ENCODE data around the gene TUBA1B.
"Not testable (repeated sequence)": the region's sequence is repeated elsewhere in the genome, so short reads cannot be mapped to it uniquely, and the experiment has no call there.

The TUBA1B gene

DNA sequence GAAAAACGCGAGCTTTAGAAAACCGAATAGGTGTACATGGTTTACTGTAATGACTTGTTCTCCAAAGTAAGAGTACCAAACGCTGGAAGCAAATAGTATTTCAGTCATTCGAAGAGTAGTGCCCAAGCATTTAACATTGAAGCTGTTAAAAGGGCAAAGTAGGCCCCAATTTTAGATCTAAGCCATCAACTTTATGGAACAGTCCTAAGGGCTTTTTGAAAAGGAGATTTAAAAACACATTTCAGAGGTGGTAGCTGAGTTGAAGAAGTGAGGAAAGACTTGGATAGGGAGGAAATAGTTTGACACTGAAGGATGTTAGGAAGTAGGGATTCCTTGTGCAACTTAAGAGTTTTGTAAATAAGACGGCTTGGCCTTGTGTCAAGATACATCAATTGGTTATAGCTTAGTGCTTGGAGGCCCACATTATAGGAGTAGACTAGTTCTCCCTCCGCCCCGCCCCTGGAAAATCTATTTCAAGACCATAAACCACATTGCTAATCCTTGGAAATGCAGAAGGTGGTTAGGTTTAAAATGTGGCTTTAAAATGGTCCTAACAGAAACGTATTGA is 783 bp upstream of the TUBA1B start:
- ATAC-seq, result peak; percentile 2; the same call in 1 of the 3 replicates
- TF ChIP-seq, protein P1, sequence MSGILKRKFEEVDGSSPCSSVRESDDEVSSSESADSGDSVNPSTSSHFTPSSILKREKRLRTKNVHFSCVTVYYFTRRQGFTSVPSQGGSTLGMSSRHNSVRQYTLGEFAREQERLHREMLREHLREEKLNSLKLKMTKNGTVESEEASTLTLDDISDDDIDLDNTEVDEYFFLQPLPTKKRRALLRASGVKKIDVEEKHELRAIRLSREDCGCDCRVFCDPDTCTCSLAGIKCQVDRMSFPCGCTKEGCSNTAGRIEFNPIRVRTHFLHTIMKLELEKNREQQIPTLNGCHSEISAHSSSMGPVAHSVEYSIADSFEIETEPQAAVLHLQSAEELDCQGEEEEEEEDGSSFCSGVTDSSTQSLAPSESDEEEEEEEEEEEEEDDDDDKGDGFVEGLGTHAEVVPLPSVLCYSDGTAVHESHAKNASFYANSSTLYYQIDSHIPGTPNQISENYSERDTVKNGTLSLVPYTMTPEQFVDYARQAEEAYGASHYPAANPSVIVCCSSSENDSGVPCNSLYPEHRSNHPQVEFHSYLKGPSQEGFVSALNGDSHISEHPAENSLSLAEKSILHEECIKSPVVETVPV (CRISPR knock-in tag; IDR thresholded peaks at IDR 0.05), result no peak
- TF ChIP-seq RARB (CRISPR knock-in tag; IDR thresholded peaks at IDR 0.05) (no peak), ZNF565 (CRISPR knock-in tag; conservative IDR thresholded peaks at IDR 0.05; ENCODE audit: low read depth) (no peak), BACH2 (CRISPR knock-in tag; IDR thresholded peaks at IDR 0.05; ENCODE audit: borderline replicate concordance) (no peak), ZNF8 (CRISPR knock-in tag; IDR thresholded peaks at IDR 0.05) (no peak), SNAI2 (CRISPR knock-in tag; IDR thresholded peaks at IDR 0.05) (no peak)
- TF ChIP-seq, protein P2, sequence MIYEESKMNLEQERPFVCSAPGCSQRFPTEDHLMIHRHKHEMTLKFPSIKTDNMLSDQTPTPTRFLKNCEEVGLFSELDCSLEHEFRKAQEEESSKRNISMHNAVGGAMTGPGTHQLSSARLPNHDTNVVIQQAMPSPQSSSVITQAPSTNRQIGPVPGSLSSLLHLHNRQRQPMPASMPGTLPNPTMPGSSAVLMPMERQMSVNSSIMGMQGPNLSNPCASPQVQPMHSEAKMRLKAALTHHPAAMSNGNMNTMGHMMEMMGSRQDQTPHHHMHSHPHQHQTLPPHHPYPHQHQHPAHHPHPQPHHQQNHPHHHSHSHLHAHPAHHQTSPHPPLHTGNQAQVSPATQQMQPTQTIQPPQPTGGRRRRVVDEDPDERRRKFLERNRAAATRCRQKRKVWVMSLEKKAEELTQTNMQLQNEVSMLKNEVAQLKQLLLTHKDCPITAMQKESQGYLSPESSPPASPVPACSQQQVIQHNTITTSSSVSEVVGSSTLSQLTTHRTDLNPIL (CRISPR knock-in tag; IDR thresholded peaks at IDR 0.05; ENCODE audit: low read depth), result no peak

DNA sequence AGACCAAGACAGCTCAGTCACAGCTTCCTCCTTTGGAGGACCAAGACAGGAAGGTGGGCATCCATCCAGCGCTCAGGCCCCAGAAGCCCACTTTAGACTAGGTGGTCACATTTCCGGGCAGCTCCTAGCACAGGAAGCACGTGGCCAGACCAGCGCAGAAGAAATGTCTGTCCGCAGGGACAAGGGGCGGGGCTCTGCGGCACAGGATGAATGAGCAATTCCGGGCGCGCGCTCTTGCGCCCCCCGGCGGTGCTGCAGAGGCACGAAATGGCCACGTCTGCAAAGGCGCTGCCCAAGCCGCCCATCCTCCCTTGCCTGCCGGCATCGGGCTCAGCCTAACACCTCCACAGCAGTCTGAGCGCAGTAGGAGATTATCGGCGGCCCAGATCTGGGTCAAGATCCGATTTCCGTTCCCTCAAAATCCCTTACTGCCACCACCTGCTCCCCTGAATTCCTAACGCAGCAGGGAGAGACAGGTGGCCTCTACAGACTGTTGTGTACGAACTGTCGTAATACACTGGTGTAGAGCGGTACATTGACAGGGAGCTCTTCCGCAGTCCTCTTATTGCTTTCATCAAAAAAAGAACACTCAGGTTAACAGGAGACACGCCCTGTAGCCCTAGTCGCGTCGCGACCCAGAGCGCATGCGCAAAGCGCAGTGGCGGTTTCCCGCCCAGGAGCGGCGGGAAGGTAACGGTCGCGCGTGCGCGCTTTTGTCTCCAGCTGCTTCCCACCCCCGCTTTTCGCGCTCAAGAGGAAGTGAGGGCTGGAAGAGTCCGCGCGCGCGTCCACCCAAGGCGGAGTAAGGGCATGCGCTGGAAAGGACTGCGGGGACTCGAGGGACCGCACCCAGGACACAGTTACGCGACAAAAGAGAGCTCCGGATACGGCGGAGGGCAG is 794 bp downstream of the TUBA1B start:
- ATAC-seq, result peak; percentile 76
- TF ChIP-seq GLIS3 (CRISPR knock-in tag; IDR thresholded peaks at IDR 0.05) (no peak), ZFP30 (CRISPR knock-in tag; IDR thresholded peaks at IDR 0.05) (0 out of 2 replicates have a peak, but pooled peaks have one; percentile 2)

DNA sequence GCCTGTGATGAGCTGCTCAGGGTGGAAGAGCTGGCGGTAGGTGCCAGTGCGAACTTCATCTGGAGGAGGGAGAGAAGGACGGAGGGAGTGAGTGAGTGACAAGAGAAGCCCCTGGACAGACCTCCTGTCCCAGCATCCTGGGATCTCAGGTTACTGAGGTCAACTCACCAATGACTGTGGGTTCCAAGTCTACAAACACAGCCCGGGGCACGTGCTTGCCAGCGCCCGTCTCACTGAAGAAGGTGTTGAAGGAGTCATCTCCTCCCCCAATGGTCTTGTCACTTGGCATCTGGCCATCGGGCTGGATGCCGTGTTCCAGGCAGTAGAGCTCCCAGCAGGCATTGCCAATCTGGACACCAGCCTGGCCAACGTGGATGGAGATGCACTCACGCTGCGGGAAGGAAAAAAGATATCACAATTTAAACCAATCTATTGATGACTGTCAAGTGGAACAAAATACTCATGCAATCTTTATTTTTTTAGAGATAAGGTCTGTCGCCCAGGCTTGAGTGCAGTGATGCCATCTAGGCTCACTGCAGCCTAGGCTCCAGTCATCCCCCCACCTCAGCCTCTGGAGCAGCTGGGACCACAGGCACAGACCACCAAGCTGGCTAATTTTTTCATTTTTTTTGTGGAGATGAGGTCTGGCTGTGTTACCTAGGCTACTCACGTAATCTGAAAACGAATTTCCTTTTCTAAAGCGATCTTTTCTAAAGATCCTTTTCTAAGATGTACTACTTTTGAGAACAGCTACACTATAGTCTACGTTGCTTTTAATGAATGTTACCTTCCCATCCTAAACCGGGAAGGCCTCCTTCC is 1.7 kb downstream of the TUBA1B start:
- no peak for TF ChIP-seq RARB (CRISPR knock-in tag; IDR thresholded peaks at IDR 0.05)
- TF ChIP-seq, protein P3, sequence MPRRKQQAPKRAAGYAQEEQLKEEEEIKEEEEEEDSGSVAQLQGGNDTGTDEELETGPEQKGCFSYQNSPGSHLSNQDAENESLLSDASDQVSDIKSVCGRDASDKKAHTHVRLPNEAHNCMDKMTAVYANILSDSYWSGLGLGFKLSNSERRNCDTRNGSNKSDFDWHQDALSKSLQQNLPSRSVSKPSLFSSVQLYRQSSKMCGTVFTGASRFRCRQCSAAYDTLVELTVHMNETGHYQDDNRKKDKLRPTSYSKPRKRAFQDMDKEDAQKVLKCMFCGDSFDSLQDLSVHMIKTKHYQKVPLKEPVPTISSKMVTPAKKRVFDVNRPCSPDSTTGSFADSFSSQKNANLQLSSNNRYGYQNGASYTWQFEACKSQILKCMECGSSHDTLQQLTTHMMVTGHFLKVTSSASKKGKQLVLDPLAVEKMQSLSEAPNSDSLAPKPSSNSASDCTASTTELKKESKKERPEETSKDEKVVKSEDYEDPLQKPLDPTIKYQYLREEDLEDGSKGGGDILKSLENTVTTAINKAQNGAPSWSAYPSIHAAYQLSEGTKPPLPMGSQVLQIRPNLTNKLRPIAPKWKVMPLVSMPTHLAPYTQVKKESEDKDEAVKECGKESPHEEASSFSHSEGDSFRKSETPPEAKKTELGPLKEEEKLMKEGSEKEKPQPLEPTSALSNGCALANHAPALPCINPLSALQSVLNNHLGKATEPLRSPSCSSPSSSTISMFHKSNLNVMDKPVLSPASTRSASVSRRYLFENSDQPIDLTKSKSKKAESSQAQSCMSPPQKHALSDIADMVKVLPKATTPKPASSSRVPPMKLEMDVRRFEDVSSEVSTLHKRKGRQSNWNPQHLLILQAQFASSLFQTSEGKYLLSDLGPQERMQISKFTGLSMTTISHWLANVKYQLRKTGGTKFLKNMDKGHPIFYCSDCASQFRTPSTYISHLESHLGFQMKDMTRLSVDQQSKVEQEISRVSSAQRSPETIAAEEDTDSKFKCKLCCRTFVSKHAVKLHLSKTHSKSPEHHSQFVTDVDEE (CRISPR knock-in tag; IDR thresholded peaks at IDR 0.05), result no peak
- ATAC-seq, result no peak

DNA sequence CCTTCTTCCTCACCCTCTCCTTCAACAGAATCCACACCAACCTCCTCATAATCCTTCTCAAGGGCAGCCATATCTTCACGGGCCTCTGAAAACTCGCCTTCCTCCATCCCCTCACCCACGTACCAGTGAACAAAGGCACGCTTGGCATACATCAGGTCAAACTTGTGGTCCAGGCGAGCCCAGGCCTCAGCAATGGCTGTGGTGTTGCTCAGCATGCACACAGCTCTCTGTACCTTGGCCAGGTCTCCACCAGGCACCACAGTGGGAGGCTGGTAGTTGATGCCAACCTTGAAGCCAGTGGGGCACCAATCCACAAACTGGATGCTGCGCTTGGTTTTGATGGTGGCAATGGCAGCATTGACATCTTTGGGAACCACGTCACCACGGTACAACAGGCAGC is 3.2 kb downstream of the TUBA1B start:
- ATAC-seq, result not testable (repeated sequence)

DNA sequence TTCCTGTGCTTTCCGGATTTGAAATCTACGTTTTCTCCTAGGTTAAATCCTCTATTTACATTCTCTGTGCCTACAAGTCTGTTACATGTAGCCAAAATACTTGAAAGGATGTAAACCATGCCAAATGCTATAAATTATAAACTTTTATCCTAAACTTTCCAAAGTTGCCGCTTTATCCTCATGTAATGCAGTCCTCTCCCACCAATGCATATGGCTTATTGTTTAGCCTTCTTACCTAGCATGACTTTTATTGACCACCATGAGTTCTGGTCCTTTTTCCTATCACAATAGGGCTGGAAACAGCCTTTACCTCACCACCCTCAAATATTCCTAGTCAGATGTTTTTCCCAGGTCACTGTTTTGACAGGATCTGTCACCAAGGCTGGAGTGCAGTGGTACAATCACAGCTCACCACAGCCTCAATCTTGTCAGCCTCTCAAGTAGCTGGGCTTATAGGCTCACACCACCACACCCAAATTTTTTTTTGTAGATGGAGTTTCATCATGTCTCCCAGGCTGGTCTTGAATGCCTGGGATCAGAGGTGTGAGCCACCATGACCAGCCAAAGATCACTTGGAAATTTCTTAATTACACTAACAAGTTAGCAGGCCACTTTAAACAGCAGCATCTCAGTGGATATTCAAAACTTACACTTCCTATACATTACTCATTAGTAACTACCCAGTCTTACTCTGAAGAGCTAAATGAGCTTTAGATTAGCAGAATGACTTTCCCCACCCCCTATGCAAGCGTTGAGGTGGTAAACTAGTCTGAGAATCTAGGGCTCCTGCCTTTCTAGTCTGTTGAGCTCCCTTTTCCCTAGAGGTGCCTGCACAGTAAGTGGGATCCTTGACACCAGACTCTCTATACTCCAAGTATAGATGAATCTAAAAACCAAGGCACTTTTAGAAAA is 4.1 kb downstream of the TUBA1B start:
- ATAC-seq, result no peak
- no peak for TF ChIP-seq ZNF8 (CRISPR knock-in tag; IDR thresholded peaks at IDR 0.05)
- no peak for TF ChIP-seq RARB (CRISPR knock-in tag; IDR thresholded peaks at IDR 0.05)
- TF ChIP-seq BACH2 (CRISPR knock-in tag; IDR thresholded peaks at IDR 0.05; ENCODE audit: borderline replicate concordance), result no peak
- no peak for TF ChIP-seq PPARA (CRISPR knock-in tag; IDR thresholded peaks at IDR 0.05; ENCODE audit: borderline replicate concordance)
- TF ChIP-seq ISL1 (CRISPR knock-in tag; IDR thresholded peaks at IDR 0.05), result no peak
- no peak for TF ChIP-seq ESRRG (CRISPR knock-in tag; IDR thresholded peaks at IDR 0.05)
- no peak for TF ChIP-seq TOX (CRISPR knock-in tag; IDR thresholded peaks at IDR 0.05; ENCODE audit: borderline replicate concordance)
